ENCODE results near the gene VILL. TPM values are rescaled to one million over a fixed set of nuclear protein-coding genes. Genes with fewer than 3 reads are reported as not detected.
A peak's percentile ranks its signal among the peaks of the same experiment; 100 is the strongest.

VILL gene
- total RNA-seq, 3 donors from 2014 or later: 11.0 to 17.4 (median 15.4) TPM

DNA sequence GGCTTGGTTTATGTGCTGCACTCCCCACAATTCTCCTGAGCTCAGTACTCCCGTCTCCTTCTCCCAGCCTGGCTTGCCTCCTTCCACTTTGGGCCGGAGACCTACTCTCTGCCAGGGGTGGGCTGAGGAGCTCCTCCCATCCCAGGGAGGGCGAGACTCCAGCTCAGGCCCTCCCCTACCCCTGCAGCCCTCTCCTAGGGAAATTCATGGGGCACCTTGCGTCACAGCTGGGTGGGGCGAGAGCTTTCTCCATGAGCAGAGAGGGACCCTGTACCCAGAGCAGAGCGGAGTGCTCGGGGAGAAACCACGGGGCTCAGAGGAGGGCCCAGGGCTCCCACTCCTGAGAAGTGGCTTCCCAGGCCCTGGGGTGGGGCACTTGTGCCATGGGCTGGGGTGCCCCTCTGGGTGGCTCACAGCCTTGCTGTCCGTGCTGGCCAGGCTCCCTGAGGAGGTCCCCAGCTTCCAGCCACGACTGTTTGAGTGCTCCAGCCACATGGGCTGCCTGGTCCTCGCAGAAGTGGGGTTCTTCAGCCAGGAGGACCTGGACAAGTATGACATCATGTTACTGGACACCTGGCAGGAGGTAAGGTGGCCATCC lies 13.3 kb downstream of the VILL start:
- H3K27ac ChIP-seq: peak overlapping the region; percentile 87
- intact Hi-C loops (cut with DNase I; ENCODE audit: low total_unique reads): no loop called here
- TF ChIP-seq, protein P1, sequence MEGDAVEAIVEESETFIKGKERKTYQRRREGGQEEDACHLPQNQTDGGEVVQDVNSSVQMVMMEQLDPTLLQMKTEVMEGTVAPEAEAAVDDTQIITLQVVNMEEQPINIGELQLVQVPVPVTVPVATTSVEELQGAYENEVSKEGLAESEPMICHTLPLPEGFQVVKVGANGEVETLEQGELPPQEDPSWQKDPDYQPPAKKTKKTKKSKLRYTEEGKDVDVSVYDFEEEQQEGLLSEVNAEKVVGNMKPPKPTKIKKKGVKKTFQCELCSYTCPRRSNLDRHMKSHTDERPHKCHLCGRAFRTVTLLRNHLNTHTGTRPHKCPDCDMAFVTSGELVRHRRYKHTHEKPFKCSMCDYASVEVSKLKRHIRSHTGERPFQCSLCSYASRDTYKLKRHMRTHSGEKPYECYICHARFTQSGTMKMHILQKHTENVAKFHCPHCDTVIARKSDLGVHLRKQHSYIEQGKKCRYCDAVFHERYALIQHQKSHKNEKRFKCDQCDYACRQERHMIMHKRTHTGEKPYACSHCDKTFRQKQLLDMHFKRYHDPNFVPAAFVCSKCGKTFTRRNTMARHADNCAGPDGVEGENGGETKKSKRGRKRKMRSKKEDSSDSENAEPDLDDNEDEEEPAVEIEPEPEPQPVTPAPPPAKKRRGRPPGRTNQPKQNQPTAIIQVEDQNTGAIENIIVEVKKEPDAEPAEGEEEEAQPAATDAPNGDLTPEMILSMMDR (IDR thresholded peaks at IDR 0.05): no peak
- TF ChIP-seq POLR2AphosphoS5 (IDR thresholded peaks at IDR 0.05) (no peak), POLR2A (IDR thresholded peaks at IDR 0.05) (no peak)
- no peaks in the 10 kb centered on the region for H3K9me3 ChIP-seq
- no peaks in the 10 kb centered on the region for H3K27me3 ChIP-seq
- H3K4me1 ChIP-seq: peaks cover 8 to 28% of the 10 kb centered on the region in 2 donors
- H3K36me3 ChIP-seq: no peaks in the 10 kb centered on the region
- no peak overlapping the region for H3K4me3 ChIP-seq
- no peak for DNase-seq (ENCODE audit: low spot score in 2 of 2)

- intact Hi-C loops (cut with DNase I; ENCODE audit: low total_unique reads): no loop called here
- DNase-seq (ENCODE audit: low spot score in 2 of 2): peak; percentile 84
These were observed 14.0 kb downstream of the VILL start for GRCh38 chr3:38004415-38005075.

GRCh38 chr3:38005076-38006020 lies 14.8 kb downstream of the VILL start:
- Histone ChIP-seq H3K27me3 (no peaks in the 10 kb centered on the region), H3K4me3 (peak overlapping the region in 1 of 3 donors; percentile 1), H3K4me1 (peaks cover 8 to 28% of the 10 kb centered on the region in 2 donors), H3K9me3 (no peaks in the 10 kb centered on the region), H3K27ac (peak overlapping the region; percentile 87), H3K36me3 (no peaks in the 10 kb centered on the region)
- TF ChIP-seq POLR2AphosphoS5 (IDR thresholded peaks at IDR 0.05): peak in 1 of 3 donors; percentile 41
- TF ChIP-seq, protein P1 (IDR thresholded peaks at IDR 0.05): no peak
- intact Hi-C loops (cut with DNase I; ENCODE audit: low total_unique reads): no loop called here
- peak; percentile 80 to 94 for DNase-seq (ENCODE audit: low spot score in 2 of 2)

More at GRCh38 chr3:38004415-38005075, 14.0 kb downstream of the VILL start:
- no peaks in the 10 kb centered on the region for H3K9me3 ChIP-seq
- H3K36me3 ChIP-seq: no peaks in the 10 kb centered on the region
- H3K4me3 ChIP-seq: peak overlapping the region in 1 of 3 donors; percentile 1
- H3K4me1 ChIP-seq: peaks cover 8 to 28% of the 10 kb centered on the region in 2 donors
- peak overlapping the region; percentile 87 for H3K27ac ChIP-seq
- no peaks in the 10 kb centered on the region for H3K27me3 ChIP-seq
- TF ChIP-seq, protein P1 (IDR thresholded peaks at IDR 0.05): peak; percentile 20 to 81 (median 63)
- no peak for TF ChIP-seq POLR2A (IDR thresholded peaks at IDR 0.05)
- peak in 1 of 3 donors; percentile 10 for TF ChIP-seq POLR2AphosphoS5 (IDR thresholded peaks at IDR 0.05)

- no peaks in the 10 kb centered on the region for H3K9me3 ChIP-seq
- H3K36me3 ChIP-seq: no peaks in the 10 kb centered on the region
- no peak for TF ChIP-seq POLR2AphosphoS5 (IDR thresholded peaks at IDR 0.05)
- TF ChIP-seq, protein P1 (IDR thresholded peaks at IDR 0.05): no peak
- no peaks in the 10 kb centered on the region for H3K27me3 ChIP-seq
- peaks cover 8 to 28% of the 10 kb centered on the region in 2 donors for H3K4me1 ChIP-seq
- H3K27ac ChIP-seq: peak overlapping the region; percentile 87
- DNase-seq (ENCODE audit: low spot score in 2 of 2): no peak
- no peak overlapping the region for H3K4me3 ChIP-seq
- intact Hi-C loops (cut with DNase I; ENCODE audit: low total_unique reads): no loop called here
These were observed 15.4 kb downstream of the VILL start for GRCh38 chr3:38006031-38006430.
